GM21360 (cell line): ENCODE data around the gene MIOX.
"Not testable (repeated sequence)": the region's sequence is repeated elsewhere in the genome, so short reads cannot be mapped to it uniquely, and the experiment has no call there.

Experiments used
- ATAC-seq: cut with Tn5 transposase; IDR thresholded peaks from one replicate; pipeline ENCODE4 v1.9.1; 2021; ENCODE audit warnings: mild to moderate bottlenecking, moderate library complexity; ENCODE audit not compliant: unreplicated experiment

MIOX gene

GRCh38 chr22:50516068-50516467, 29.4 kb downstream of the MIOX start:
- ATAC-seq: no peak

- ATAC-seq: no peak
Measured at GRCh38 chr22:50516891-50517290, 30.2 kb downstream of the MIOX start.

- no peak for ATAC-seq
Measured at GRCh38 chr22:50517495-50518260, 31.0 kb downstream of the MIOX start.

- no peak for ATAC-seq
Measured at GRCh38 chr22:50518606-50519005, 31.9 kb downstream of the MIOX start.

- no peak for ATAC-seq
Measured at GRCh38 chr22:50519151-50519550, 32.5 kb downstream of the MIOX start.

GRCh38 chr22:50520184-50520583, 33.5 kb downstream of the MIOX start:
- not testable (repeated sequence) for ATAC-seq

GRCh38 chr22:50520826-50521453, 34.3 kb downstream of the MIOX start:
- ATAC-seq: no peak

GRCh38 chr22:50521710-50522109, 35.1 kb downstream of the MIOX start:
- ATAC-seq: no peak

GRCh38 chr22:50522208-50522805, 35.6 kb downstream of the MIOX start:
- ATAC-seq: no peak

- ATAC-seq: no peak
Measured at GRCh38 chr22:50522806-50523438, 36.3 kb downstream of the MIOX start.

- ATAC-seq: no peak
Measured at GRCh38 chr22:50523458-50523805, 36.8 kb downstream of the MIOX start.

- no peak for ATAC-seq
Measured at GRCh38 chr22:50523806-50524675, 37.4 kb downstream of the MIOX start.

- no peak for ATAC-seq
Measured at GRCh38 chr22:50524676-50525103, 38.0 kb downstream of the MIOX start.

- ATAC-seq: peak; percentile 35
Measured at GRCh38 chr22:50525104-50525857, 38.6 kb downstream of the MIOX start, which contains the start of gene SCO2. Gene SCO2, minus strand, starts transcription at chr22:50525598. Its CDS starts 1,187 bp downstream, at chr22:50524411.

GRCh38 chr22:50525858-50526107, 39.1 kb downstream of the MIOX start:
- no peak for ATAC-seq

- peak; percentile 26 for ATAC-seq
Measured at GRCh38 chr22:50526108-50526833, 39.6 kb downstream of the MIOX start.

- no peak for ATAC-seq
Measured at GRCh38 chr22:50526834-50527801, 40.5 kb downstream of the MIOX start.

- no peak for ATAC-seq
Measured at GRCh38 chr22:50527921-50528681, 41.4 kb downstream of the MIOX start.
